Esophagus (tissue), 2 donors: ENCODE results near the gene GRID1. TPM values are rescaled to one million over a fixed set of nuclear protein-coding genes. Genes with fewer than 3 reads are reported as not detected.
"Not testable (repeated sequence)": the region's sequence is repeated elsewhere in the genome, so short reads cannot be mapped to it uniquely, and the experiment has no call there.

Experiments used
- H3K27ac ChIP-seq, 2 donors: one replicate each; pipeline ENCODE4 v1.5.1; 2013; ENCODE audit warnings: low read depth in 2 of 2, mild to moderate bottlenecking in 2 of 2, inconsistent platforms in 1 of 2, low read length in 1 of 2, moderate library complexity in 1 of 2
- H3K27me3 ChIP-seq, 2 donors: one replicate each; pipeline ENCODE4 v1.6.1; 2013; ENCODE audit warnings: low read length in 2 of 2, control low read depth in 1 of 2, mild to moderate bottlenecking in 1 of 2; ENCODE audit not compliant: insufficient read depth in 2 of 2, control insufficient read depth in 1 of 2
- H3K36me3 ChIP-seq, 2 donors: one replicate each; pipeline ENCODE4 v1.6.1; 2013; ENCODE audit warnings: low read length in 1 of 2; ENCODE audit not compliant: control insufficient read depth in 2 of 2, insufficient read depth in 2 of 2
- H3K4me1 ChIP-seq, 2 donors: one replicate each; pipeline ENCODE4 v1.6.1; 2013; ENCODE audit warnings: low read length in 1 of 2; ENCODE audit not compliant: control insufficient read depth in 2 of 2, insufficient read depth in 2 of 2
- H3K4me3 ChIP-seq, 2 donors: one replicate each; pipeline ENCODE4 v1.5.1; 2013; ENCODE audit warnings: low read length in 2 of 2, mild to moderate bottlenecking in 2 of 2, low read depth in 1 of 2, moderate library complexity in 1 of 2
- H3K9me3 ChIP-seq, 2 donors: one replicate each; pipeline ENCODE4 v1.6.1; 2013; ENCODE audit warnings: mild to moderate bottlenecking in 2 of 2, low read depth in 1 of 2, low read length in 1 of 2, moderate library complexity in 1 of 2; ENCODE audit not compliant: control insufficient read depth in 2 of 2, insufficient read depth in 1 of 2
- WGBS, 2 donors: extraction: QIAGEN DNeasy Blood & Tissue Kit; methylation state at CpG; one replicate each; pipeline ENCODE4 v1.1.7; 2013; 5-methylcytosine and 5-hydroxymethylcytosine counted together
- polyA plus RNA-seq, 2 donors: library from polyadenylated mRNA; stranded (reverse); fragments of 200-250 nt; gene quantifications; one replicate each; pipeline ENCODE4 v1.2.3, GENCODE V29; 2013
- donor health status: healthy with polysubstance abuse.
- donor health status: Bipolar disorder and iron deficiency.

GRID1 gene
- polyA plus RNA-seq, 2 donors: 0.04 to 0.32 TPM

DNA sequence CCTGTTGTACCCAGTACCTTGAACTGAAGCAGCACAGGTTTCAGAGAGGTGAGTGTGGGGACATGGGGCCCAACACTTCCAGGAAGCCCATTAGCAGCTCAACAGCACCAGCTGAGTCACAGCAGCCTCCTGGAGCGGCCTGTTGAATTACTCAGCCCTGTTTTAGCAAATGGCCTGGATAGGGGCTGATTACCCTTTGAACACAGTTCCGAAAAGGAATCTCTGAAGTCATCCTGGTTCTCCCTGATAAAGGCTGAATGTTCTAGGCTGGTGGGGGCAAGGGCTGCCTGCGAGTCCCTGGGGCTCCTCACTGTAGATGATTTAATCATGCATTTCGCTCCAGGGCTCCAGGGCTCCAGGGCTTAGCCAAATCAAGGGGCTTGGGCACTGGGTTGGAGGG, 287.5 kb downstream of the GRID1 start:
- no peak overlapping the region for H3K27ac ChIP-seq
- 71 to 75% methylated on average over 4 of the region's 4 CpGs for WGBS, 2 donors
- no peaks in the 10 kb centered on the region for H3K36me3 ChIP-seq
- no peak overlapping the region for H3K4me3 ChIP-seq
- H3K27me3 ChIP-seq: no peaks in the 10 kb centered on the region
- no peaks in the 10 kb centered on the region for H3K4me1 ChIP-seq
- no peaks in the 10 kb centered on the region for H3K9me3 ChIP-seq

DNA sequence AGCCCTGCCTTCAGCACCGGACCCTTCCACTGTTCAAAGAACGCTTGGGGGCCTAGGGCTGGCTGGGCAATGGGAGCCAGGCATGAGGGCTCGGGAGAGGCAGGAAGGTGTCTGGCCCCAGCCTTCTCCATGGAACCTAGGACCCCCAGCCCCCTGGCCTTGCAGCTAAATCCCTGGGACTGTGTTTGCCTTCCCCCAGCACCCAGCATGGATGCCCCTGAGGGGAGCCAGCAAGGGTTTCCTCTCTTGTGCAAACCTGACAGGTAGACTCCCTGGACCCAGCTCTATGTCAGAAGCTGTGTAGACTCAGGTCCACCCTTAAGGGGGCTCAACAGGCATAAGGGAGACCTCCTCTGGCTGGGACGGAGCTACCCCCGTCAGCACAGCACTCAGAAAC, 288.0 kb downstream of the GRID1 start:
- Histone ChIP-seq H3K4me3 (no peak overlapping the region), H3K36me3 (no peaks in the 10 kb centered on the region), H3K9me3 (no peaks in the 10 kb centered on the region), H3K4me1 (no peaks in the 10 kb centered on the region), H3K27ac (no peak overlapping the region), H3K27me3 (no peaks in the 10 kb centered on the region)
- 86 to 88% methylated on average over 5 of the region's 5 CpGs for WGBS, 2 donors

DNA sequence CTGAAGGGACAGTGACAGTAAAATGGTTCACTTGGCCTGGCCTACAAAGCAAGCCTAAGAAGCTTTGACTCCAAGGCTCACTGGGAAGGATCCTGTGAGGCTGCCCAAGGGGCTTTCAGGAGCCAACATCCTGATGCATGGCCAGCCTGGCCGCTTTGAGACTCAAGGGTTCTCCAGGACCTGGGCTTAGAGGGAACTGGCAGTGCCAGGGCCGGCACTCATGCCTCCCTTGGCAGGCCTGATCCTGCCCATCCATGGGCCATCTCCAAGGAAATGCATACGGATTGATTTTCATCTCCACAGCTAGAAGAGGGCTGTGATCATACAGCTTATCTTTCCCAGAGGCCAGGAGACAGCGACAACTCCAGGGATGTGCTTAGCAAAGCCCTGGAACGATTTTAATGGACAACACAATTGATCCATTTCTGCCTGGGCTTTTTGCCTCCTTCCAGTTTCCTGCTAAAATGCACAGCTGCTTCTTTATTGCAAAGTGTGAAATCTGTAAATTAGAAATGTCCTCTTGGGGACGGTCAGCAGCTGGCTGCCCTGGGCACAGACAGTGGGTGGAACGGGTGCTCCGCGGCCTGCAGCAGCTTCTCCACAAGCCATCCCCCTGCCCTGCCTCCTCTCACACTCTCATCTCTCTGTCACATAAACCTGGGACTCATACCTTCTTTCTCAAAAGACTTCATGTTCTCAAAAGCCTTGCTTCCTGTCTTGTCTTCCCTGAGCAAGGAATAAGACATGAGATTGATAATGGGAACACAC, 288.5 kb downstream of the GRID1 start:
- no peaks in the 10 kb centered on the region for H3K4me1 ChIP-seq
- 75 to 83% methylated on average over 9 of the region's 9 CpGs for WGBS, 2 donors
- no peaks in the 10 kb centered on the region for H3K36me3 ChIP-seq
- no peak overlapping the region for H3K4me3 ChIP-seq
- H3K27ac ChIP-seq: no peak overlapping the region
- no peaks in the 10 kb centered on the region for H3K27me3 ChIP-seq
- no peaks in the 10 kb centered on the region for H3K9me3 ChIP-seq

- no peaks in the 10 kb centered on the region for H3K9me3 ChIP-seq
- no peaks in the 10 kb centered on the region for H3K36me3 ChIP-seq
- WGBS, 2 donors: 86 to 87% methylated on average over 6 of the region's 6 CpGs
- no peak overlapping the region for H3K4me3 ChIP-seq
- no peak overlapping the region for H3K27ac ChIP-seq
- H3K4me1 ChIP-seq: no peaks in the 10 kb centered on the region
- H3K27me3 ChIP-seq: no peaks in the 10 kb centered on the region
These were observed 289.3 kb downstream of the GRID1 start for GRCh38 chr10:86077271-86077670.

GRCh38 chr10:86076497-86076896, 290.1 kb downstream of the GRID1 start:
- not testable (repeated sequence) for H3K9me3 ChIP-seq, H3K27ac ChIP-seq, H3K36me3 ChIP-seq, H3K4me3 ChIP-seq, H3K27me3 ChIP-seq, H3K4me1 ChIP-seq
- WGBS, 2 donors: 93 to 94% methylated on average over 4 of the region's 4 CpGs

DNA sequence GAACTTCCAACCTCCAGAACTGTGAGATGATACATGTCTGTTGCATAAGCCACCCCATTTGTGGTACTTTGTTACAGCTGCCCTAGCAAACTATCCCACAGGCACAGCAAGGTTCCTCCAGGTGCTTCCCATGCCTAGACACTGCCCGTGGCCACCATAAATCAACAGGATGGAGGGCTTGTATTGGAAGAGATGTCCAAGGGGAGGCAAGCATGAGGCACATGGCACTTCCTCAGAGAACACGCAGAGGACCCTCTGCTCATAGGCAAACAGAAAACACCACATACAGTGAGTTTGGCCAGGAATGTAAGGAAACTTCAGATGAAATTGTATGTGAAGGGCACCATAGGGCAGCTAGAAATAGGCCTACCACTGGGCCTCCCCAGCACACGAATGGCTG, 291.1 kb downstream of the GRID1 start:
- H3K4me3 ChIP-seq: no peak overlapping the region
- no peak overlapping the region for H3K27ac ChIP-seq
- 81 to 85% methylated on average over 3 of the region's 3 CpGs for WGBS, 2 donors
- H3K27me3 ChIP-seq: no peaks in the 10 kb centered on the region
- H3K4me1 ChIP-seq: no peaks in the 10 kb centered on the region
- no peaks in the 10 kb centered on the region for H3K9me3 ChIP-seq
- H3K36me3 ChIP-seq: no peaks in the 10 kb centered on the region

DNA sequence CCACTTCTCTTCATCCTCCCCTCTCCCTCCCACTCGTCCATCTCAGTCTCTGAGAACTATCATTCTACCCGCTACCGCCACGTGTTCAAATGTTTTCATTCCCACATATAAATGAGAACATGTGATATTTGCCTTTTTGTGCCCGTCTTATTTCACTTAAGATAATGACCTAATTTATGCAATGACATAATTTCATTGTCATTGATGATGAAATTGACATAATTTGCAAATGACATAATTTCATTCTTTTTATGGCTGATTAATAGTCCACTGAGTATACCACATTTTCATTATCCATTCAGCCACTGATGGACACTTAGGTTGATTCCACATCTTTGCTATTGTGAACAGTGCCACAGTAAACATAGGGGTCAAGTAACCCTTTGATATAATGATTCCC, 292.3 kb downstream of the GRID1 start:
- Histone ChIP-seq H3K4me3 (no peak overlapping the region), H3K27me3 (no peaks in the 10 kb centered on the region), H3K9me3 (no peaks in the 10 kb centered on the region), H3K27ac (no peak overlapping the region), H3K36me3 (no peaks in the 10 kb centered on the region), H3K4me1 (no peaks in the 10 kb centered on the region)
- 83 to 84% methylated on average over 5 of the region's 5 CpGs for WGBS, 2 donors

DNA sequence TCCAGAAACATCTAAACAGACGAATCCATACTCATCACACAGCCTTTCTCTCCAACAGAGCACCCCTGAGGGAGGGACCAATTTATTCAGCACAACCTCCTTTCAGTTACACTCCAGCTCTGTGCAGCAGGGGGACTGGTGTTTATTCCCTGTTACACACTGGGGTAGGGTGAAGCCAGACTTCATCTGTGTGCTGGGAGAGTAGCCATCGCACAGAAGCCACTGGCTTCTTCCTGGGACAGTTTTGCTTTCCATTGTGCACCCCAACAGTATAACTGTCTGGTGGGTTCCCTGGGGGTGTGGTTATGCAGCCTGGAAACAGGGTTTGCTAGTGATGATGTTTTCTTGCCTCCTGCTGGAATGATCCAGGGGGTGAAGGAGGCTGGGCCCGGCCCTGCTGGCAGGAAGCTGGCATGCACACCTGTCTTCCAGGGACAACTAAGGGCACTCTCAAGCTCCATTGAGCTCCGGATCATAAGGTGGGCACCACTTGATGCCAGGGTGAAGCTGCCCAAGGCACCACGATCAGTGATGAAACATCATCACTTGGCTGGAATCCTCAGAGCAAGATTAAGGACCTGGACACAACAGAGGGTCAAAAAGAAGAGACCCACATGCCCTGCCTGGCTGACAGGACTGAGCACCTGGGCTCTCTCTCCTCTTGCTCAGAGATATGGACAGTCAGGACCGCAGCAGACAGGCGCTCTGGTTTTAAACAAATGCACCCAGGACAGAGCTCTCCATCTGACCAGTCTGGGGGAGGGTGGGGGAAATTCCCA, 293.2 kb downstream of the GRID1 start:
- H3K4me1 ChIP-seq: no peaks in the 10 kb centered on the region
- H3K9me3 ChIP-seq: no peaks in the 10 kb centered on the region
- H3K4me3 ChIP-seq: no peak overlapping the region
- H3K27ac ChIP-seq: no peak overlapping the region
- WGBS, 2 donors: 74 to 79% methylated on average over 7 of the region's 7 CpGs
- no peaks in the 10 kb centered on the region for H3K36me3 ChIP-seq
- H3K27me3 ChIP-seq: no peaks in the 10 kb centered on the region

DNA sequence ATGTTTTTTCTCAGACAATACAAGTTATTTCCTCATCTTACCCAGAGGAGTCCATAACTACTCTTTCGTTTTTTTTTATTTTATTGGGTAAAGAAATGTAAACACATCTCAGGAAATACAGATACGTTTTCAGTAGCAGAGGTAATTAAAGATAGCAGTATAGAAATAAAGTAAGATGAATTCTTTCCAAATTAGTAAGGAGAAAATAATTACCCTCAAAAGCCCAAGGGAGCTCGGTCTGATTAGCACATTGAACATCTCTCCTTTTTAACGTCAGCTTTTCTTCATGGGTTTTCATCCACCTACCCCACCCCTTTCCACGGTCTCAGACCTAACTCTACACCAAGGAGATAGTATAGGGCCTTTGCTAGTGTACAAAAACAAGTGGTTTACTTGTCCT, 294.2 kb downstream of the GRID1 start:
- no peak overlapping the region for H3K27ac ChIP-seq
- 64 to 68% methylated on average over 5 of the region's 5 CpGs for WGBS, 2 donors
- no peak overlapping the region for H3K4me3 ChIP-seq
- H3K9me3 ChIP-seq: no peaks in the 10 kb centered on the region
- H3K36me3 ChIP-seq: no peaks in the 10 kb centered on the region
- H3K27me3 ChIP-seq: no peaks in the 10 kb centered on the region
- H3K4me1 ChIP-seq: no peaks in the 10 kb centered on the region

DNA sequence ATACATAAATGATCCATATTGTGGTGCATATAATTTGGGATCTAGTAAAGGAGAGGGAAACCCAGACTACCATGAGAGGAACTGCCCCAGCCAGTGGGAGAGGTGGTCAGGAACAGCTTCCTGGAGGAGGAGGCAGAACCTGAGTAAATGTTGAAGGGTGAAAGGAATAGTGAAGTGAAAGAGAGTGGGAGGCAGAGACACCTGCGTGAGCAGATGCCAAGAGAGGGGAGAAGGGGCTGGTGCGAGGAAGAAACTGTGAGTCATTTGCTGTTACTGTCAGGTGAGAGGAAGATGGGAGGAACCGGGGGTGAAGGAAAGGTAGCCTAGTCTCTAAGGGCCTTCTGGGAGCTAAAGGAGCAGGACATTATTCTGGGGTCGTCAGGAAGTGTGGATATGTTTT, 294.8 kb downstream of the GRID1 start:
- no peak overlapping the region for H3K27ac ChIP-seq
- H3K9me3 ChIP-seq: no peaks in the 10 kb centered on the region
- no peaks in the 10 kb centered on the region for H3K36me3 ChIP-seq
- WGBS, 2 donors: 49 to 50% methylated on average over 4 of the region's 4 CpGs
- H3K4me3 ChIP-seq: no peak overlapping the region
- H3K4me1 ChIP-seq: no peaks in the 10 kb centered on the region
- no peaks in the 10 kb centered on the region for H3K27me3 ChIP-seq
